DMS153 treated with DMSO at 0.1 percent for 48 hours (cell line): Measurements from ENCODE around the gene MPP4.
A peak's percentile ranks its signal among the peaks of the same experiment; 100 is the strongest.
"Not testable (repeated sequence)": the region's sequence is repeated elsewhere in the genome, so short reads cannot be mapped to it uniquely, and the experiment has no call there.

Experiments used
- DNase-seq: peaks from one replicate; lab custom pipeline; 2025; ENCODE audit not compliant: unreplicated experiment; lab: John Stamatoyannopoulos, UW

MPP4 gene

GRCh38 chr2:201673546-201673945 is 24.9 kb downstream of the MPP4 start:
- no peak for DNase-seq

- DNase-seq, result not testable (repeated sequence)
Observed at GRCh38 chr2:201671205-201671604, 27.2 kb downstream of the MPP4 start.

- DNase-seq, result no peak
Observed at GRCh38 chr2:201669865-201670264, 28.6 kb downstream of the MPP4 start.

DNA sequence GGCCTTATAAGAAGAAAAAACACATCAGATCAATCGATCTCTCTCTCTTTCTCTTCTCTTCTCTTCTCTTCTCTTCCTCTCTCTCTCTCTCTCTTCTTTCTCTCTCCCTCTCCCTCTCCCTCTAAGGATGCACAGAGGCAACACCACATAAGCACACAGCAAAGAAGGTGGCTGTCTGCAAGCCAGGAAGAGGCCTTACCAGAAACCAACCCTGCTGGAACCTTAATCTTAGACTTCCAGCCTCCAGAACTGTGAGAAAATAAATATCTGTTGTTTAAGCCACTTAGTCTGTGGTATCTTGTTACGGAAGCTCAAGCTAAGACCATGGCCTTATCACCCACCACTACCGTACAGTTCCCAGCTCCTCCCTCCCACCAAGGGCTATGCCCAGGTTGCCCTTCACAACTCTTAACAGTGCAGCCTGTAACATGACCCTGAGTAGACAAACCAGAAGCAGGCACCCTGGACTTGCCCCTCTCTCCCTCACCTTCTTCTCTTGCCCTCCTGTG is 30.0 kb downstream of the MPP4 start:
- no peak for DNase-seq

GRCh38 chr2:201664334-201664733 is 34.1 kb downstream of the MPP4 start:
- DNase-seq, result no peak

DNA sequence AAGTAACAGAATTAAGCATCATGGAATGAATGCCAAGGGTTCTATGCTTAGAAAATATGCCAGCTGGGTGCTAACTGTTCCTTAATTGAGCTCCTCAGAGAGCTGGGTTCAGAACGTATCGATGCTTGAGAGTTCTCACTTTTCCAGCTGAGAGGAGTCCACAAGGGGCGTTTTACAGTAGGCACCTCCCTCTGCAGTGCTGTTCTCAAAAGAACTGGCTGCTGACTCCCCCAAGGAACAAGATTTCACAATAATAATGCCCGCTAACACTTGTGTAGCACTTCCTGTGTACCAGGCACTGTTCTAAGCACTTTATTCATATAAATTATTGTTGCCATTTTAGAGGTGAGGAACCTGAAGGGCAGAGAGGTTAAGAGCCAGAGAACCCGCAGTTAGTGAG is 37.1 kb downstream of the MPP4 start:
- DNase-seq, result no peak

DNA sequence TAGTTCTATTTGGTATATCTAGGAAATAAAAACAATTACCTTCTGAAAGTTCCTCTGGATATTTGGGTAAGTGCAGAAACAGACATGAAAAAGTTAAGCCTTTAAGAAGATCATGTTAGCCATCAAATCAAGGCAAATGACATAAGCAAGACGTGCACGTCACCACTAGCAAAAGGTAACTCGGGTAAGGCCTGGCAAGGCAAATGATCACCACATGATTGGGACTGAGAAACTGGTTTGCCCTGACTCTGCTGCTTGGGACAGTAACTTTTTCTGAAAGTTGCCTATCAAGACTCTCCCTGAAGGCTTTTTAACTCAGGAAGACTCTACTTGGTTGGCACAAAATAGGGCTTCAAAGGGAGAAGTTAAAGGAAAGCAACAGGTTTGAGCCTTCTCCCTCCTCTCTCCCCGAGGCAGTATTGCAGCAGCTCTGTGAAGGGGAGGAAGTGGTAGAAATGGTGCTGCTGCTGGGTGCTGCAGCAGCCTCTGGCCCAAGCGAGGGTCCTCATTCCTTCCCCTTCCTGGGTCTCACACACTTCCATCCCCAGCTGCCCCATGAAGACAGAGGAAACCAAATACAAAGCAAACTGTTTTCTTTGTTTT is 38.0 kb downstream of the MPP4 start:
- DNase-seq, result no peak

DNA sequence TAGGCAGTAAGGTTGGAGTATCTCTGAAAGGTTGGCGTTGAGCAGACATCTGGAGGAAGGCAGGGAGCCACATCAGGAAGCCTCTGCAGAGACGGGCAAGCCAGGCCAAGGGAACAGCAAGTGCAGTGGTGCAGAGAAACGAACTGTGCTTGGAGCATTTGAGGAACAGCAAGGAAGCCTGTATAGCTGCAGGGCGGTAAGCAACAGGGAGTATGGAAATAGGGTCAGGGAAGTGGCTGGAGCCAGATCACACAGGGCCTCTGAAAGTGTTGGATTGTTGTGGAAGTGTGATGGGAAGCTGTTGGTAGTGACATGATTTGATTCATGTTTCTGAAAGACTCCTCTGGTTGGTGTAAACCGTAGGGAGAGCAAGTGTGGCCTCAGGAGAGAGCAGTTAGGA is 41.7 kb downstream of the MPP4 start:
- DNase-seq, result no peak

DNA sequence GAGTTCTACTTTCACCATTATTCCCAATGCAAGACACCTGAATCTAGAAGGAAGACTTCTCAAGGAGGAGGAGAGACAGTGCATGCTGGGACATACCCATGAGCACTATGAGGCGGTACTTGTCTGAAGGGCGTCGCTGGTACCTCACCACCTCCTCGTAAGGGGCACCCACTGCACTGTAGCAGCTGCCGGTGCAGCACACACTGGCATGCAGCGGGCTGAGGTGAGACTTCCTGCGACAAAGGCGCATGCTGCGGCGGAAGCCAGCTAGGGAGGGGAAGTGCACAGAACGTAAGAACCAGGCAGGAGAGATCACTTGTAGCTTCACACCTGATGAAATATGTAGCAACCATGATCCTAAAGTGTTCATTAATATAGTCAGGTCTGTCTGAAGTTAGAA is 42.3 kb downstream of the MPP4 start:
- no peak for DNase-seq

- DNase-seq, result no peak
Observed at GRCh38 chr2:201654616-201655384, 43.6 kb downstream of the MPP4 start.

DNA sequence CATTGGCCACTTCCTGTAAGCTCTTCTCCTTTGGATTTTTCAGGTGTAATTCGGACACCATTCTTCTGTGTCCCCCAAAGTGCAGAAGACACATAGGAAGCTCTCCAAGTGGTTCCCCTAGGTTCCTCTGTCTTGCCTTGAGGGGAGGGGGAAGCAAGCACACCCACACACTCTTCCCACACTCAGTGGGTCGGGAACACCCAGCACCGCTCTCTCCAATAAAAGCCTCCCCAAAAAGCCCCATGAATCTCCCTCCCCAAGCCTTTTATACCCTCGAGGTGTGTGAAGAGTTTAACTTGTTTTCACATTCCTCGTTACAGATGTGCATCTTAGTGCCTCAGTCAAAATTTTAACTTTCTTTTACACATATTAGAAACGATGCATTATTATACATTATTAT is 45.2 kb downstream of the MPP4 start:
- DNase-seq, result no peak

GRCh38 chr2:201649442-201649841 is 49.0 kb downstream of the MPP4 start:
- DNase-seq, result no peak

GRCh38 chr2:201647431-201647830 is 51.0 kb downstream of the MPP4 start:
- DNase-seq, result no peak

DNA sequence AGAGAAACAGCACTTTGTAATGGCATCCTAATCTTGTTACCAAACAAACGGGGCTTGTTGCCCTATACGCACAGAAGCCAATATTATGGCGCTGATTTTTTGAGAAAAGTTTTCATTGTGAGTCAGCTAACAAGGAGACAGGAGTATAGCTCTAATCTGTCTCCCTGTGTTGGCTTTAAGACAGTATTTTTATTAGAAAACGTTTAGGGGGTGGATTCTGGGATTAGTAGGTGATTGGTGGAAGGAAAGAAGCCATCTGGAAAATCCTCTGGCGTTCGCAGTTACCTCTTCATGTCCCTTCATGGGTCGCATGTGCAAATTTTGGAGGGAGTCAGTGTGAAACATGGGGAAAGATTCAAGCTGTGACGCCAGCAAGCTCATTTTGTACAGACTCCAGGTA is 54.4 kb downstream of the MPP4 start:
- no peak for DNase-seq

DNA sequence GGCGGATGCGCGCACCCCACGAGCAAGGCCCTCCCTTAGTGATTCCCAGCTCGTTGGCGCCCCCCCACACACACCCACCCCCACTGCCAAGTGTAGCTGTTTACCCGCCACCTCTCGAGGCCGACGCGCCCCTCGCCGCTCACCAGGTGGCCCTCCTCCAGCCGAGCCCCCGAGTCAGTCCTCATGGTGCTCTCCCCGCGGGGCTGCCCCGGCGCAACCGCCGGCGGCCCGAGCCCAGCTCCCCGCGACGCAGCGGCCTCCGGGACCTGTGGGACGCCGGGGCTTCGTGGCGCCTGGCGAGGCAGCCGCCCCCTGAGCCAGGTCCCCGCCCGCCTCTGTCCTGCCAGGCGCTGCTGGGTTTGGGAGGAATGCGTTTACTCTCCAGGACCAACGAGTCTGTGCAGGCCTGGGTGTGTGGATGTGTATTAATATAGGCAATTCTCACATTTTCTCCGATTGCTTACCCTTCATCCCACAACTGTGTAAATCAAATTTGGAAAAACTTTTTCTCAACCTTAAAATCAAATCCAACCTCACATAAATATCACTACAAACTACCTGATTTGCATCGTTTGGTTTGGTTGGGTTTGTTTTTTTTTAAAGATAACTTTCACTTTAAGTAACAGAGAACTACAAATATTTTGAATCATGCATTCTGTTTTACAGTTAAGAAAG is 55.1 kb downstream of the MPP4 start, which contains the start of gene TMEM237:
TSS of gene TMEM237 (minus strand) at position 288 of the 675 bp plus-strand sequence. CDS start at position 185, 103 bp downstream.
- no peak for DNase-seq

DNA sequence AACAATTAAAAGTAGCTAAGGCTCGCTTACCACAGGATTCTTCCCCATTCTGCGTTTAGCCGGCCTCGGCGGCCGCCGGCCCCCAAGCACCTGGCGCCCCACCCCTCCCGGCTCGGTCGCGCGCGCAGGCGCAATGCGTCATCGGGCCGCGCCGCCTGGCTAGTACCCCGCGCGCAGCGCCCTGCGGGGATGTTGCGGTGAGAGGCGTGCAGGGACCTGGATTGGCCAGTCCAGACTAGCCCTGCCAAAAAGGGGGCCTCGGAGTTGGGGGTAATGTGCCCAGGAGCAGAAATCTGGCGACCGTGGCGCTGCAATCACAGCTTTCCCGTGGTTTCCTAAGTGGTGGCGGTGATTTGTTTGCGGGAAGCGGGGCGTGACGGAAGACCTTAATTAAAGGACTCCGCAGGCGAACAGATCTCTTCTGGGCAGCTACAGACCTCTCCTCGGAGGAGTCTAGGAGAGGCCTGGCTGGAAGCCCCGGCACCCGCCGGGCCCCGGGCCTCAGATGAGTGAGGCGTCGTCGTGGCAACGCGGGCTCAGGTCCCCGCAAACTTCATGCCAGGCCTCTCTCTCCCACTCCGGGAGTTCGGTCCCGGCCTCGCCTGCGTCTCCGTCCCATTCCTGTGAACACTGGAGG is 55.7 kb downstream of the MPP4 start:
- DNase-seq, result no peak

GRCh38 chr2:201642086-201642578 is 56.3 kb downstream of the MPP4 start:
- peak; percentile 40 for DNase-seq

DNA sequence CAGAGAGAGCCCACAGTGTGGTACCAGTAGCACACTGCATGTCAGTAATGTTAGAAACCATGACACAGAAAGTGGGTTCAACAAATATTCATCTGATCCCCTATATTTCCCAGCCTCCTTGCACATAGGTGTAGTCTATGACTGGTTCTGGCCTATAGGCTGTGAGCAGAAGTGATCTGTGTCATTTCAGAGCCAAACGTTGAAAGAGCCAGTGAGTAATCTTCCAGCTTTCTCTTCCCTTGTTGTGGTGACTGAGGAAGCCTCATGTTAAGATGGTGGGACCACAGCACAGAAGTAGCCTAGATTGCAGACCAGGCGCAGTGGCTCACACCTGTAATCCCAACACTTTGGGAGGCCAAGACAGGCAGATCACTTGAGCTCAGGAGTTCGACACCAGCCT is 59.2 kb downstream of the MPP4 start:
- DNase-seq, result no peak

- DNase-seq, result no peak
Observed at GRCh38 chr2:201638326-201638725, 60.1 kb downstream of the MPP4 start.

DNA sequence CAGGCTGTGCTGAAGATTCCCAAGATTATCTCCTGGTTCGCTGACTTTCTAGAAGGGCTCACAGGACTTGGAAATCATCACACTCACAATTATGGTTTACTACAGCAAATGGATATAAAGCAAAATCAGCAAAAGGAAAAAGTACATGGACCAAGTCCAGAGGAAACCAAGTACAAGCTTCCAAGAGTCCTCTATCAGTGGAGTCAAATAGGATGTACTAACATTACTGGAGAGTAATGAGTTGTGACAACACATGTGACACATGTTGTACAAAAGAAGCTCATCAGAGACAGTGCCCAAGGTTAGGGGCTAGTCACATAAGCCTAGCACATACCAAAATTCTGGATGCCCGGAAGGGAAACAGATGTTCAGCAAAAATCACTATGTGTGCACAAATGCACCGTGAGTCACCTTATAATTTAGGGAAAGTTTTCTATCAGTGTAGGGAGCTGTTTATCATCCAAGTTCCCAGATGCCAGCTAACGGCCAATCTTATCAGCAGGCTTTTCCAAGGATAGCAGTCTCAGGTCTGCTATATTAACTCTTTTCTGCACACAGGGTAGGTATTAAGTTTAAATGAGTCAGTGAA is 64.7 kb downstream of the MPP4 start:
- DNase-seq, result no peak

DNA sequence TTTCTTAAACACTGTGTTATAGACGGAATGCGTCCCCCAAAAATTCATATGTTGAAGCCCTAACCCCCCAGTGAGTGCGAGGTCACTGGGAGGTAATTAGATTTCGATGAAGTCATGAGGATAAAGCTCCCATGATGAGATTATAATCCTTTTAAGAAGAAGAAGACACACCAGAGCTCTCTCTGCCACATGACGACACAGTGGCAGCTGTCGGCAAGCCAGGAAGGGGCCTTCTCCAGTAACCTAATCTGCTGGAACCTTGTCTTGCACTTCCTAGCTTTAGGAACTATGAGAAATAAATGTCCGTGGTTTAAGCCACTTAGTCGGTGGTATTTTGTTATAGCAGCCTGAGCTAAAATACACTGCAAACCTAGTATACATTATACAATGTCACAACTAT is 67.4 kb downstream of the MPP4 start:
- DNase-seq, result no peak
